HG03066 (cell line): ENCODE results near the gene VSIG10L2.

ENCODE experiments used
- ATAC-seq: cut with Tn5 transposase; IDR thresholded peaks from one replicate; pipeline ENCODE4 v1.9.1; 2021; ENCODE audit warnings: low read depth; ENCODE audit not compliant: unreplicated experiment

VSIG10L2 gene

GRCh38 chr11:125995313-125995712 lies 49.5 kb downstream of the VSIG10L2 start:
- peak; percentile 83 for ATAC-seq

DNA sequence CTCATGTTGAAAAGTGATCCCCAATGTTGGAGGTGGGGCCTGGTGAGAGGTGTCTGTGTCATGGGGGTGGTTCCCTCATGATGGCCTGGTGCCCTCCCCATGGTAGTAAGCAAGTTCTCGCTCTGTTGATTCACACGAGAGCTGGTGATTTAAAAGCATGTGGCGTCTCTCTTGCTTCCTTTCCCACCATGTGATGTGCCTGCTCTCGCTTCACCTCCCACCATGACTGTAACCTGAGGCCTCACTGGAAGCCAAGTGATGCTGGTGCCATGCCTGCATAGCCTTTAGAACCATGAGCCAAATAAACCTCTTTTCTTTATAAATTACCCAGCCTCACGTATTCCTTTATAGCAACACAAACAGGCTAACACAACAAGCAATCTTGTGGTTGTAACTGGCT lies 52.4 kb downstream of the VSIG10L2 start:
- ATAC-seq, result no peak

GRCh38 chr11:125999234-125999880 lies 53.5 kb downstream of the VSIG10L2 start:
- ATAC-seq, result no peak

GRCh38 chr11:126002181-126002580 lies 56.3 kb downstream of the VSIG10L2 start:
- no peak for ATAC-seq
